Trophoblast cell (in vitro differentiated cells and primary cell): Measurements from ENCODE around the gene AGAP1.

Experiments
- DNase-seq, 2 donors: peaks; one replicate each; pipeline ENCODE4 v3.0.0-alpha.2; 2016
- H2AFZ ChIP-seq: 2 replicates; pipeline ENCODE4 v1.6.1; 2013; ENCODE audit warnings: low read length, moderate library complexity, mild to moderate bottlenecking; ENCODE audit not compliant: insufficient read depth, poor library complexity
- H2AK5ac ChIP-seq: 2 replicates; pipeline ENCODE4 v1.6.1; 2013; ENCODE audit warnings: mild to moderate bottlenecking, low read length
- H2BK120ac ChIP-seq: 2 replicates; pipeline ENCODE4 v1.6.1; 2013; ENCODE audit warnings: low read length, mild to moderate bottlenecking, moderate library complexity; ENCODE audit not compliant: insufficient read depth, poor library complexity
- H2BK12ac ChIP-seq: 2 replicates; pipeline ENCODE4 v1.6.1; 2013; ENCODE audit warnings: mild to moderate bottlenecking, low read length, moderate library complexity
- H2BK5ac ChIP-seq: 2 replicates; pipeline ENCODE4 v1.6.1; 2013; ENCODE audit warnings: low read length, low read depth, moderate library complexity, mild to moderate bottlenecking; ENCODE audit not compliant: poor library complexity
- H3K14ac ChIP-seq: 2 replicates; pipeline ENCODE4 v1.6.1; 2013; ENCODE audit warnings: mild to moderate bottlenecking, low read length
- H3K18ac ChIP-seq: 2 replicates; pipeline ENCODE4 v1.6.1; 2013; ENCODE audit warnings: mild to moderate bottlenecking, low read length
- H3K23ac ChIP-seq: 2 replicates; pipeline ENCODE4 v1.6.1; 2013; ENCODE audit warnings: low read length
- H3K27ac ChIP-seq: 2 replicates; pipeline ENCODE4 v1.5.1; 2013; ENCODE audit warnings: low read depth, mild to moderate bottlenecking, inconsistent platforms, low read length, moderate library complexity
- H3K27me3 ChIP-seq: 2 replicates; pipeline ENCODE4 v1.6.1; 2013; ENCODE audit warnings: inconsistent platforms, mild to moderate bottlenecking, low read length, moderate library complexity; ENCODE audit not compliant: insufficient read depth
- H3K36me3 ChIP-seq, 2 experiments: 1 replicate in 1 of 2; 2 replicates in 1 of 2; pipeline ENCODE4 v1.6.1; 2013; ENCODE audit warnings: low read length in 2 of 2, mild to moderate bottlenecking in 2 of 2, moderate library complexity in 1 of 2; ENCODE audit not compliant: insufficient read depth in 2 of 2, control insufficient read depth in 1 of 2
- H3K4ac ChIP-seq: 2 replicates; pipeline ENCODE4 v1.6.1; 2013; ENCODE audit warnings: low read depth, mild to moderate bottlenecking, low read length, moderate library complexity
- H3K4me1 ChIP-seq, 2 experiments: 1 replicate in 1 of 2; 2 replicates in 1 of 2; pipeline ENCODE4 v1.6.1; 2013; ENCODE audit warnings: low read length in 2 of 2, mild to moderate bottlenecking in 2 of 2, moderate library complexity in 1 of 2; ENCODE audit not compliant: insufficient read depth in 2 of 2, control insufficient read depth in 1 of 2
- H3K4me2 ChIP-seq: 2 replicates; pipeline ENCODE4 v1.6.1; 2013; ENCODE audit warnings: inconsistent platforms, mild to moderate bottlenecking, low read length, moderate library complexity
- H3K4me3 ChIP-seq: 2 replicates; pipeline ENCODE4 v1.5.1; 2013; ENCODE audit warnings: mild to moderate bottlenecking, low read depth, low read length, inconsistent platforms
- H3K79me1 ChIP-seq: one replicate; pipeline ENCODE4 v1.6.1; 2013; ENCODE audit warnings: low read length
- H3K79me2 ChIP-seq: 2 replicates; pipeline ENCODE4 v1.6.1; 2013; ENCODE audit warnings: low read length, mild to moderate bottlenecking; ENCODE audit not compliant: control insufficient read depth, insufficient read depth, poor library complexity
- H3K9ac ChIP-seq: 2 replicates; pipeline ENCODE4 v1.6.1; 2013; ENCODE audit warnings: mild to moderate bottlenecking, low read length
- H3K9me3 ChIP-seq: 2 replicates; pipeline ENCODE4 v1.6.1; 2013; ENCODE audit warnings: low read depth, mild to moderate bottlenecking, control low read depth, inconsistent platforms, low read length; ENCODE audit not compliant: insufficient read depth
- H4K12ac ChIP-seq: 2 replicates; pipeline ENCODE4 v1.6.1; 2013; ENCODE audit warnings: low read depth, mild to moderate bottlenecking, low read length, moderate library complexity
- H4K8ac ChIP-seq: 2 replicates; pipeline ENCODE4 v1.6.1; 2013; ENCODE audit warnings: low read depth, mild to moderate bottlenecking, low read length, moderate library complexity
- H4K91ac ChIP-seq: one replicate; pipeline ENCODE4 v1.6.1; 2013; ENCODE audit warnings: low read depth, mild to moderate bottlenecking, low read length, moderate library complexity
- WGBS: extraction: QIAGEN DNeasy Blood & Tissue Kit; methylation state at CpG from one replicate; pipeline ENCODE4 v1.1.7; 2013; ENCODE audit warnings: missing lambda C conversion rate; ENCODE audit not compliant: insufficient read length, insufficient coverage; ENCODE audit errors: extremely low coverage; 5-methylcytosine and 5-hydroxymethylcytosine counted together

The AGAP1 gene

GRCh38 chr2:235596272-235596671 lies 102.4 kb downstream of the AGAP1 start:
- WGBS: no CpG with 5 or more reads among the region's 4 CpGs
- Histone ChIP-seq H3K4me3 (no peak overlapping the region), H4K12ac (no peak overlapping the region), H3K4ac (no peak overlapping the region), H3K27me3 (no peaks in the 10 kb centered on the region), H3K9ac (no peak overlapping the region), H3K4me2 (no peak overlapping the region), H3K18ac (no peak overlapping the region), H3K36me3 (no peaks in the 10 kb centered on the region), H3K27ac (no peak overlapping the region), H2BK12ac (no peak overlapping the region), H2BK120ac (no peak overlapping the region), H2AFZ (no peak overlapping the region), H3K79me2 (no peaks in the 10 kb centered on the region), H3K23ac (no peak overlapping the region), H3K79me1 (no peaks in the 10 kb centered on the region), H2AK5ac (no peak overlapping the region), H4K91ac (no peak overlapping the region), H3K4me1 (no peaks in the 10 kb centered on the region), H3K9me3 (peaks cover 2% of the 10 kb centered on the region), H4K8ac (no peak overlapping the region), H3K14ac (no peak overlapping the region), H2BK5ac (no peak overlapping the region)
- no peak for DNase-seq

- Histone ChIP-seq H3K4me1 (no peaks in the 10 kb centered on the region), H3K79me1 (no peaks in the 10 kb centered on the region), H3K79me2 (no peaks in the 10 kb centered on the region), H3K14ac (no peak overlapping the region), H4K12ac (no peak overlapping the region), H2BK5ac (no peak overlapping the region), H3K27me3 (no peaks in the 10 kb centered on the region), H2BK12ac (no peak overlapping the region), H3K9ac (no peak overlapping the region), H4K8ac (no peak overlapping the region), H2AK5ac (no peak overlapping the region), H3K4ac (no peak overlapping the region), H3K9me3 (no peaks in the 10 kb centered on the region), H3K36me3 (no peaks in the 10 kb centered on the region), H2AFZ (no peak overlapping the region), H2BK120ac (no peak overlapping the region), H4K91ac (no peak overlapping the region), H3K18ac (no peak overlapping the region), H3K27ac (no peak overlapping the region), H3K23ac (no peak overlapping the region), H3K4me3 (no peak overlapping the region), H3K4me2 (no peak overlapping the region)
- DNase-seq: no peak
- no CpG with 5 or more reads among the region's 5 CpGs for WGBS
These were observed 103.3 kb downstream of the AGAP1 start for GRCh38 chr2:235597081-235597615.

- Histone ChIP-seq H3K4me3 (no peak overlapping the region), H3K4me2 (no peak overlapping the region), H3K14ac (no peak overlapping the region), H3K27me3 (no peaks in the 10 kb centered on the region), H4K8ac (no peak overlapping the region), H3K4me1 (no peaks in the 10 kb centered on the region), H3K79me2 (no peaks in the 10 kb centered on the region), H3K23ac (no peak overlapping the region), H2BK5ac (no peak overlapping the region), H3K27ac (no peak overlapping the region), H4K91ac (no peak overlapping the region), H2BK12ac (no peak overlapping the region), H3K4ac (no peak overlapping the region), H3K36me3 (no peaks in the 10 kb centered on the region), H2AK5ac (no peak overlapping the region), H3K79me1 (no peaks in the 10 kb centered on the region), H3K9me3 (peaks cover 2% of the 10 kb centered on the region), H2BK120ac (no peak overlapping the region), H4K12ac (no peak overlapping the region), H2AFZ (no peak overlapping the region), H3K18ac (no peak overlapping the region), H3K9ac (no peak overlapping the region)
- DNase-seq: no peak
- no CpG with 5 or more reads among the region's 19 CpGs for WGBS
These were observed 104.2 kb downstream of the AGAP1 start for GRCh38 chr2:235598026-235598425.

GRCh38 chr2:235598532-235599531 lies 105.0 kb downstream of the AGAP1 start:
- Histone ChIP-seq H3K4me1 (no peaks in the 10 kb centered on the region), H2BK5ac (no peak overlapping the region), H3K27me3 (no peaks in the 10 kb centered on the region), H3K14ac (no peak overlapping the region), H2AK5ac (no peak overlapping the region), H3K4me2 (no peak overlapping the region), H3K9ac (no peak overlapping the region), H2BK120ac (no peak overlapping the region), H3K9me3 (peaks cover 2% of the 10 kb centered on the region), H4K91ac (no peak overlapping the region), H3K4ac (no peak overlapping the region), H3K4me3 (no peak overlapping the region), H3K27ac (no peak overlapping the region), H2AFZ (no peak overlapping the region), H3K36me3 (no peaks in the 10 kb centered on the region), H3K18ac (no peak overlapping the region), H3K23ac (no peak overlapping the region), H3K79me1 (no peaks in the 10 kb centered on the region), H4K8ac (no peak overlapping the region), H4K12ac (no peak overlapping the region), H3K79me2 (no peaks in the 10 kb centered on the region), H2BK12ac (no peak overlapping the region)
- WGBS: no CpG with 5 or more reads among the region's 20 CpGs
- DNase-seq: no peak
